H9 (cell line): Measurements from ENCODE around the gene KPTN. TPM values are rescaled to one million over a fixed set of nuclear protein-coding genes. Genes with fewer than 3 reads are reported as not detected.

Experiments used
- DNase-seq: peaks from one replicate; pipeline ENCODE4 v3.0.0-alpha.2; 2017
- H2AFZ ChIP-seq: one replicate; pipeline ENCODE4 v1.6.1; 2013; ENCODE audit warnings: mild to moderate bottlenecking, low read length, control low read depth, moderate library complexity
- H2AK5ac ChIP-seq: 2 replicates; pipeline ENCODE4 v1.6.1; 2013; ENCODE audit warnings: low read length, control low read depth, mixed read lengths; ENCODE audit not compliant: insufficient read length
- H2BK120ac ChIP-seq: one replicate; pipeline ENCODE4 v1.6.1; 2013; ENCODE audit warnings: low read depth, mild to moderate bottlenecking, low read length, control low read depth, inconsistent platforms; ENCODE audit not compliant: poor library complexity, severe bottlenecking
- H2BK12ac ChIP-seq: 2 replicates; pipeline ENCODE4 v1.6.1; 2013; ENCODE audit warnings: low read length, control low read depth, mixed read lengths, low read depth; ENCODE audit not compliant: insufficient read length
- H2BK15ac ChIP-seq: 2 replicates; pipeline ENCODE4 v1.6.1; 2013; ENCODE audit warnings: low read depth, low read length, control low read depth
- H2BK20ac ChIP-seq: one replicate; pipeline ENCODE4 v1.6.1; 2013; ENCODE audit warnings: low read depth, mild to moderate bottlenecking, low read length, control low read depth, inconsistent platforms; ENCODE audit not compliant: poor library complexity, severe bottlenecking
- H2BK5ac ChIP-seq: 2 replicates; pipeline ENCODE4 v1.6.1; 2013; ENCODE audit warnings: low read length, control low read depth, mixed read lengths; ENCODE audit not compliant: insufficient read length
- H3K14ac ChIP-seq: 2 replicates; pipeline ENCODE4 v1.6.1; 2013; ENCODE audit warnings: low read length, control low read depth; ENCODE audit not compliant: insufficient read depth
- H3K18ac ChIP-seq: 2 replicates; pipeline ENCODE4 v1.6.1; 2013; ENCODE audit warnings: low read depth, mild to moderate bottlenecking, mixed read lengths, low read length, control low read depth; ENCODE audit not compliant: insufficient read length
- H3K23ac ChIP-seq: 2 replicates; pipeline ENCODE4 v1.6.1; 2013; ENCODE audit warnings: low read length, control low read depth, mixed read lengths, low read depth; ENCODE audit not compliant: insufficient read length
- H3K23me2 ChIP-seq: 2 replicates; pipeline ENCODE4 v1.6.1; 2013; ENCODE audit warnings: low read depth, mild to moderate bottlenecking, mixed read lengths, low read length, control low read depth; ENCODE audit not compliant: insufficient read length, poor library complexity, severe bottlenecking
- H3K27ac ChIP-seq: 2 replicates; pipeline ENCODE4 v1.5.1; 2013; ENCODE audit warnings: low read length, control low read depth, mixed read lengths, low read depth; ENCODE audit not compliant: insufficient read length
- H3K27me3 ChIP-seq: 2 replicates; pipeline ENCODE4 v1.6.1; 2013; ENCODE audit warnings: low read length, control low read depth, inconsistent platforms; ENCODE audit not compliant: insufficient read depth
- H3K4ac ChIP-seq: 2 replicates; pipeline ENCODE4 v1.6.1; 2013; ENCODE audit warnings: low read depth, mild to moderate bottlenecking, control low read depth, inconsistent platforms, low read length, moderate library complexity
- H3K4me1 ChIP-seq: 2 replicates; pipeline ENCODE4 v1.6.1; 2013; ENCODE audit warnings: low read length, control low read depth, inconsistent platforms; ENCODE audit not compliant: insufficient read depth
- H3K4me2 ChIP-seq: 2 replicates; pipeline ENCODE4 v1.6.1; 2013; ENCODE audit warnings: low read length, control low read depth, mixed read lengths; ENCODE audit not compliant: insufficient read length, insufficient read depth
- H3K56ac ChIP-seq: 2 replicates; pipeline ENCODE4 v1.6.1; 2013; ENCODE audit warnings: low read depth, mild to moderate bottlenecking, mixed read lengths, low read length, control low read depth; ENCODE audit not compliant: insufficient read length
- H3K79me1 ChIP-seq: 2 replicates; pipeline ENCODE4 v1.6.1; 2013; ENCODE audit warnings: low read depth, mild to moderate bottlenecking, moderate library complexity, low read length, control low read depth, inconsistent platforms; ENCODE audit not compliant: insufficient read depth, poor library complexity, severe bottlenecking
- H3K79me2 ChIP-seq: 2 replicates; pipeline ENCODE4 v1.6.1; 2013; ENCODE audit warnings: low read length, control low read depth, inconsistent platforms; ENCODE audit not compliant: insufficient read depth
- H3K9ac ChIP-seq: 2 replicates; pipeline ENCODE4 v1.6.1; 2013; ENCODE audit warnings: low read length, control low read depth, mixed read lengths; ENCODE audit not compliant: insufficient read length; ENCODE audit errors: extremely low read depth
- H3K9me3 ChIP-seq: one replicate; pipeline ENCODE4 v1.6.1; 2013; ENCODE audit warnings: low read depth, low read length, inconsistent platforms; ENCODE audit not compliant: control insufficient read depth
- H3T11ph ChIP-seq: one replicate; pipeline ENCODE4 v1.6.1; 2013; ENCODE audit warnings: mild to moderate bottlenecking, low read length, control low read depth, inconsistent platforms
- H4K20me1 ChIP-seq: one replicate; pipeline ENCODE4 v1.6.1; 2013; ENCODE audit not compliant: control insufficient read depth, insufficient read length, insufficient read depth
- H4K5ac ChIP-seq: 2 replicates; pipeline ENCODE4 v1.6.1; 2013; ENCODE audit warnings: low read depth, mild to moderate bottlenecking, mixed read lengths, low read length, control low read depth; ENCODE audit not compliant: insufficient read length
- H4K8ac ChIP-seq: replicated peaks from 2 replicates; pipeline ENCODE4 v1.6.1; 2013; ENCODE audit warnings: low read length, control low read depth, mixed read lengths, low read depth; ENCODE audit not compliant: insufficient read length
- H4K91ac ChIP-seq: 2 replicates; pipeline ENCODE4 v1.6.1; 2013; ENCODE audit warnings: low read depth, mild to moderate bottlenecking, moderate library complexity, mixed read lengths, low read length, control low read depth; ENCODE audit not compliant: insufficient read length
- H3K27ac Mint-ChIP-seq, 3 experiments: 2 replicates in 2 of 3; 3 replicates in 1 of 3; pipeline ENCODE4 v1.8.0; 2020 to 2021; ENCODE audit warnings: mixed read lengths in 3 of 3, mild to moderate bottlenecking in 1 of 3, moderate library complexity in 1 of 3
- H3K27me3 Mint-ChIP-seq: 2 replicates; pipeline ENCODE4 v1.8.0; 2021; ENCODE audit warnings: low read depth, mild to moderate bottlenecking, moderate library complexity, mixed read lengths
- H3K36me3 Mint-ChIP-seq, 3 experiments: 2 replicates in 2 of 3; 3 replicates in 1 of 3; pipeline ENCODE4 v1.8.0; 2020 to 2021; ENCODE audit warnings: low read depth in 3 of 3, mixed read lengths in 3 of 3; ENCODE audit not compliant: insufficient read depth in 1 of 3
- H3K4me1 Mint-ChIP-seq, 2 experiments: 2 replicates each; pipeline ENCODE4 v1.8.0; 2020; ENCODE audit warnings: mixed read lengths in 2 of 2
- H3K4me3 Mint-ChIP-seq, 2 experiments: 2 replicates in 1 of 2; 3 replicates in 1 of 2; pipeline ENCODE4 v1.8.0; 2020 to 2021; ENCODE audit warnings: mild to moderate bottlenecking in 2 of 2, mixed read lengths in 2 of 2, moderate library complexity in 1 of 2
- H3K9me3 Mint-ChIP-seq, 2 experiments: 2 replicates in 1 of 2; 3 replicates in 1 of 2; pipeline ENCODE4 v1.8.0; 2020; ENCODE audit warnings: mild to moderate bottlenecking in 2 of 2, mixed read lengths in 2 of 2, moderate library complexity in 1 of 2
- WGBS: extraction: QIAGEN DNeasy Blood & Tissue Kit; methylation state at CpG from one replicate; pipeline ENCODE4 v1.1.7; 2013; ENCODE audit warnings: missing lambda C conversion rate, low lambda C conversion rate, mixed read lengths; ENCODE audit not compliant: insufficient read length; ENCODE audit errors: extremely low coverage; 5-methylcytosine and 5-hydroxymethylcytosine counted together
- total RNA-seq: library from RNA; stranded (reverse); gene quantifications from 2 replicates; pipeline ENCODE4 v1.2.1, GENCODE V29; 2021
- TF ChIP-seq, protein P1 (sequence below): fragments of 200-600 bp; sonication (generic); conservative IDR thresholded peaks from 3 replicates; pipeline ENCODE4 v1.8.0; 2021; ENCODE audit warnings: antibody characterized with exemption, mild to moderate bottlenecking

The KPTN gene
- total RNA-seq, 1 experiment from 2014 or later = 35.4 TPM

DNA sequence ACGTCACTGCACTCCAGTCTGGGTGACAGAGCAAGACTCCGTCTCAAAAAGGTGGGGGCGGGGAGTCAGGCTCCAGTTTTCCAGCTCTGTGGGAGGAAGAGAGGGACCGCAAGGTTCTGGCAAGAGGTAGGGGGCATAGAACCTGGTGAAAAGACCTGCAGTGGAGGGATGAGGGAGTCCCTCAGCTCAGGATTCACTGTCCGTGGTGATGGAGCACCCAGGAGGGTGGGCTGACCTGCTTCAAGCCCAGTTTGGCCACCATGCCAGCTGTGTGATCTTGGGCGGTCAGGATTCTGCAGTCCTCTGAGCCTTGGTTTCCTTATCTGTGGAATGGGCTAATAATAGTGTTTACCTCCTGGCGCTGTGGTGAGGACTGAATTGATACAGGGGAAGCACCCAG lies 33.5 kb downstream of the KPTN start:
- Histone ChIP-seq H2BK20ac (no peak overlapping the region), H3K4me1 (peaks cover 10% of the 10 kb centered on the region; the same call in 1 of the 2 replicates), H4K8ac (no peak overlapping the region), H3K18ac (no peak overlapping the region), H3K14ac (no peak overlapping the region), H3T11ph (no peak overlapping the region), H2AFZ (no peak overlapping the region), H4K5ac (no peak overlapping the region), H3K27ac (no peak overlapping the region), H4K20me1 (no peaks in the 10 kb centered on the region), H3K23ac (no peak overlapping the region), H3K79me2 (no peaks in the 10 kb centered on the region), H3K4ac (no peak overlapping the region), H3K23me2 (peaks cover 13% of the 10 kb centered on the region), H3K79me1 (no peaks in the 10 kb centered on the region), H3K4me2 (no peak overlapping the region), H4K91ac (no peak overlapping the region), H3K9me3 (no peaks in the 10 kb centered on the region), H2BK15ac (no peak overlapping the region), H2BK5ac (no peak overlapping the region), H2BK12ac (no peak overlapping the region), H2AK5ac (no peak overlapping the region), H2BK120ac (no peak overlapping the region), H3K27me3 (no peaks in the 10 kb centered on the region; the same call in 1 of the 2 replicates), H3K9ac (no peak overlapping the region), H3K56ac (no peak overlapping the region)
- TF ChIP-seq, protein P1, sequence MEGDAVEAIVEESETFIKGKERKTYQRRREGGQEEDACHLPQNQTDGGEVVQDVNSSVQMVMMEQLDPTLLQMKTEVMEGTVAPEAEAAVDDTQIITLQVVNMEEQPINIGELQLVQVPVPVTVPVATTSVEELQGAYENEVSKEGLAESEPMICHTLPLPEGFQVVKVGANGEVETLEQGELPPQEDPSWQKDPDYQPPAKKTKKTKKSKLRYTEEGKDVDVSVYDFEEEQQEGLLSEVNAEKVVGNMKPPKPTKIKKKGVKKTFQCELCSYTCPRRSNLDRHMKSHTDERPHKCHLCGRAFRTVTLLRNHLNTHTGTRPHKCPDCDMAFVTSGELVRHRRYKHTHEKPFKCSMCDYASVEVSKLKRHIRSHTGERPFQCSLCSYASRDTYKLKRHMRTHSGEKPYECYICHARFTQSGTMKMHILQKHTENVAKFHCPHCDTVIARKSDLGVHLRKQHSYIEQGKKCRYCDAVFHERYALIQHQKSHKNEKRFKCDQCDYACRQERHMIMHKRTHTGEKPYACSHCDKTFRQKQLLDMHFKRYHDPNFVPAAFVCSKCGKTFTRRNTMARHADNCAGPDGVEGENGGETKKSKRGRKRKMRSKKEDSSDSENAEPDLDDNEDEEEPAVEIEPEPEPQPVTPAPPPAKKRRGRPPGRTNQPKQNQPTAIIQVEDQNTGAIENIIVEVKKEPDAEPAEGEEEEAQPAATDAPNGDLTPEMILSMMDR = no peak
- no peak overlapping the region for H3K4me3 Mint-ChIP-seq
- peaks cover 38% of the 10 kb centered on the region for H3K27me3 Mint-ChIP-seq
- no CpG with 5 or more reads among the region's 7 CpGs for WGBS
- peaks cover 24 to 27% of the 10 kb centered on the region in 2 experiments for H3K4me1 Mint-ChIP-seq
- H3K36me3 Mint-ChIP-seq = peaks cover 0 to 9% (median 0%) of the 10 kb centered on the region in 3 experiments; a peak in 3 of 7 replicates
- no peak overlapping the region; a peak in 1 of 7 replicates for H3K27ac Mint-ChIP-seq
- H3K9me3 Mint-ChIP-seq = no peaks in the 10 kb centered on the region
- no peak for DNase-seq
